GM19467 (cell line): ENCODE data around the gene PRSS56.

Source experiments
- ATAC-seq: cut with Tn5 transposase; IDR thresholded peaks from one replicate; pipeline ENCODE4 v1.9.1; 2021; ENCODE audit warnings: mild to moderate bottlenecking, moderate library complexity; ENCODE audit not compliant: unreplicated experiment

Gene PRSS56

DNA sequence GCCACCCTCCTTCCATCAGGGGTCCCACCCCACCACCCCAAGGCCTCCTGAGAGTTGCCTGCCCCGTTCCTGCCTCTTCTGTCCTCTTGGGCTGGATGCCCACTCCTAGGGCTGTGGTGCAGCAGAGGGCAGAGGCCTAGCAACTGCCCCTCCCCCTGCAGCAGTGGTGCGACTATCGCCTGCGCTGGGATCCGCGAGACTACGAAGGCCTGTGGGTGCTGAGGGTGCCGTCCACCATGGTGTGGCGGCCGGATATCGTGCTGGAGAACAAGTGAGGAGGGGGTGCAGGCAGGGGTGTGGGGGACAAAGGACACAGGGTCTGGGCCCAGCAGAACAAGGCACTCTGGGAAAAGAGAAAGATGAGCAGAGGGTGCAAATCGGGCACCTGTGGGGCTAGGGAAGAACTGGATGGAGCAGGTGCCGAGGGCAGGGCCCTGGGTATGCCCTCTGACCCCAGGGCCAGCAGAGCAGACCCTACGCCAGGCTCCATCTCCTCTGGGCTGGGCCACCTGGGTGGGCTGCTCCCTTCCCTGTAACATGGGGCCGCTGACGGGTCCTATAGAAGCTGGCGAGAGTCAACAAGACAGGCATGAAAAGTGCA, 20.4 kb downstream of the PRSS56 start:
- ATAC-seq: no peak

- no peak for ATAC-seq
These were observed 21.2 kb downstream of the PRSS56 start for GRCh38 chr2:232541195-232541960.

- no peak for ATAC-seq
These were observed 21.9 kb downstream of the PRSS56 start for GRCh38 chr2:232541961-232542714.

DNA sequence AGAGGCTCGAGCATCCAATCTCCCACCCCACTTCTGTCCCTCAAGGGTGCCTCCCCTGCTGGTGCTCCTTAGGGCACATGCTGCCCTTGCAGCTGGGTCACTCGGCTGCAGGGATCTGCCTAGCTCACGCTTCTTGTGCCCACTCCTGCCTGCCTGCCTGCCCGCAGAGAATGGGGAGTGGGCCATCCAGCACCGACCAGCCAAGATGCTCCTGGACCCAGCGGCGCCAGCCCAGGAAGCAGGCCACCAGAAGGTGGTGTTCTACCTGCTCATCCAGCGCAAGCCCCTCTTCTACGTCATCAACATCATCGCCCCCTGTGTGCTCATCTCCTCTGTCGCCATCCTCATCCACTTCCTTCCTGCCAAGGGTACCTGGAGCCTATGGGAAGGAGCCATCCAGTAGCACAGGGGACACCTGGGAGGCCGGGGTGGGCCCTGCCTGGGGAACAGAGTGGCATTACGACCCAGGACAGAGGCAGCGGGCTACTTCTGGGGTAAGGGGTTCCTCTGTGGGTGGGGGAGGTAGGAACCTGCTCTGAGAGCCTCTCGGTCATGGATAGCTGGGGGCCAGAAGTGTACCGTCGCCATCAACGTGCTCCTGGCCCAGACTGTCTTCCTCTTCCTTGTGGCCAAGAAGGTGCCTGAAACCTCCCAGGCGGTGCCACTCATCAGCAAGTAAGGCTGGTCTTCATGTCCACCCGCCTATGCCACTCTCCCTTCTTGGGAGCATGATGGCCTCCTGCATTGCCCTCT, 22.7 kb downstream of the PRSS56 start:
- no peak for ATAC-seq

DNA sequence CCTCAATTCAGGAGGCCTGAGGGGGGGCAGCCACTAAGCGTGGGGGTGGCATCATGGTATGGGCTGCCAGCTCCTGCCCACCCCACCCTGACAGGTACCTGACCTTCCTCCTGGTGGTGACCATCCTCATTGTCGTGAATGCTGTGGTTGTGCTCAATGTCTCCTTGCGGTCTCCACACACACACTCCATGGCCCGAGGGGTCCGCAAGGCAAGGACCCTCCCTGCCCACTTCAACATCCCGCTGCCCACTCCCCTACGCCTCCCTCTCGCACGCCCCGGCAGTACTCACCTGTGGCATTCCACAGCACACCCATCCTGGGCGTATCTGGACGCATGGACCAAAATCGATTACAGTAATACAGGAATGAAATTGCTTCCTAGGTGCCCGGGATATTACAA, 23.3 kb downstream of the PRSS56 start:
- no peak for ATAC-seq

- no peak for ATAC-seq
These were observed 23.9 kb downstream of the PRSS56 start for GRCh38 chr2:232543928-232544631.

GRCh38 chr2:232544674-232545073, 24.5 kb downstream of the PRSS56 start:
- no peak for ATAC-seq

DNA sequence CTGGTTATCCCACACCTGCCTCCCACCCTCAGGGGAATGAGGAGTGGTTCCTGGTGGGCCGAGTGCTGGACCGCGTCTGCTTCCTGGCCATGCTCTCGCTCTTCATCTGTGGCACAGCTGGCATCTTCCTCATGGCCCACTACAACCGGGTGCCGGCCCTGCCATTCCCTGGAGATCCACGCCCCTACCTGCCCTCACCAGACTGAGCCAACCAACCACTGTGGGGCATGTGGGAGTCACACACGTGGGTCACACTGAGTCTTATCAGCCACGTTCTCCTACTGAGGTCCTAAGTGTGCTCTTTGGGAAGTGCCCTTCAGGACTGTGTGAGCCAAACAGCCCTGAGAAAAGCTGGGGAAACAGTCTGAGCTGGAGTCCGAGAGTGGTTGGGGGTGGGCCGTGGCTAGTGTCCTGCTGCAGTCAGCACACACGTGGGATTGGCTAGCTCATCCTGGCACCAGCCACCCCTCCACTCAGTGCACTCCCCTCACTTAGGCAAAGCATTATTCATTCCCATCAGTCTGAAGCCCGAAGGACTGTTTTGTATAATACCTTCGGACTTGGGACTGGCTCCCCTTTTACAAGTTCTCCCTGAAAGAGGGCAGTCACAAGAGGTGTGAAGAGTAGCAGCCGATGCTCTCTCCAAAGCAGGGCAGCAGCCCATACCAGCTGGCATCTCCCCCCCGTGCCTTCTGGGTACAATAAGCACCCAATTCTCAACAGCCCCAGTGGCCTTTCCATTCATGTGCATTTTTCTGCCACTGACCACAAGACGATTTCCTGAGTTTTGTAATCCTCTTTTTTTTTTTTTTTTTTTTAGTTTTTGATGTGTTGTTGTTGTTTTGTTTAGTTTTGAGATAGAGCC, 25.6 kb downstream of the PRSS56 start:
- no peak for ATAC-seq

GRCh38 chr2:232547991-232548390, 27.8 kb downstream of the PRSS56 start:
- no peak for ATAC-seq

DNA sequence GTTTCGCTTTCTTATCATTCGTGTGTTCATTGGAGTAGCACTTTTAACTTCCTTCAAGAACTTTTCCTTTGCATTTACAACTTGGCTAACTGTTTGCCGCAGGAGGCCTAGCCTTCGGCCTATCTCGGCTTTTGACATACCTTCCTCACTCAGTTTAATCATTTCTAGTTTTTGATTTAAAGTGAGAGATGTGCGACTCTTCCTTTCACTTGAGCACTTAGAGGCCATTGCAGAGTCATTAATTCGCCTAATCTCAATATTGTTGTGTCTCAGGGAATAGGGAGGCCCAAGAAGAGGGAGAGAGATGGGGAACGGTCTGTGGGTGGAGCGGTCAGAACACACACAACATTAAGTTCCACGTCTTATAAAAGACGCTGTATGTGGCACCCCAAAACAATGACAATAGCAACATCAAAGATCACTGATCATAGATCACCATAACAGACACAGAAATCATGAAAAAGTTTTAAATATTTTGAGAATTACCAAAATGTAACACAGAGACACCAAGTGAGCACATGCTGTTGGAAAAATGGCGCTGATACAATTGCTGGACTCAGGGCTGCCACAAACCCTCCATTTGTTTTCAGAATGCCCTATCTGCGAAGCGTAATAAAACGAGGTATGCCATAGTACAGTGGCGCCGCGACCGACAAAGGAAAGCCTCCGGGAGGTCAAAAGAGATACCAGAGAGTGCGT, 29.6 kb downstream of the PRSS56 start:
- ATAC-seq: no peak

DNA sequence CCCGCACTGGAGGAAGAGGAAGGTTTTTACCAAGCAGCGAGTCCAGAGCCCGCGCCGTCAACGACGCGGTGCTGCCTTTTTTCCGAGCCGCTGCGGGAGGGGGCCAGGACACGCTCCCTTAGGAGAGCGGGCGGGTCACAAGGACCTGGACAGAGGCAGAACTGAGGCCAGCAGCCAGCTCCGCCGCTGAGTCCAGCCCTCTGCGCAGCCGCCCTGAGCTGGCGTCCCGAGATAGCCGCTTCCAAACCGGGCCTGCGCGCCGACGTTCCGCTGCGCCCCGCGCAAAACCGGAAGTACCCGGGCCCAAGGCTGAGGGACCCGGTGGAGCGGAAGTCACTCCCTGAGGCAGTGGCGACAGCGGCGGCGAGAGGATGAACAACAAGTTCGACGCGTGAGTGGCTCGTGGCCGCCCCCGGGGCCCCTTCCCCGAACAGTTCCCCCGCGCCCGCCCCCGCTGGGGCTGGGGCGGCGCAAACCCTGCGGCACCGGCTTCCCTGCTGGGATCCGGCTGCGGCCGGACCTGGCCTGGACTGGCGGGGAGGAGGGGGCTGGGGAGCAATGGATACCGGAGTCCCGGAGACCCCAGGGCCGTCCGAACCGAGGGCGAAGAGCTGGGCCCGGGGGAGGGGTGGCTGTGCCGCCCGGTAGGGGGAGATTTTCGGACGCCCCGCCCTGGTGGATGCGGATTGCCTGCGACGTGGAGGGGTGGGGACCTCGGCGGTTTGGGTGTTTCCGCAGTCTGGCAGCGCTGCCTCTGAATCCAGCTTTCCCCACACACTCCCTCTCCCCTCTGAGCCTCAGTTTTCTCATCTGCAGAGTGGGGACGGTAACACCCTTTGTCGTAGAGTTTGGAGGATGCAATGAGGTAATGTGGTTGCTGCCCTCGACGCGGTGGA, 30.4 kb downstream of the PRSS56 start, which contains the start of the genes EIF4E2 and TIGD1:
TSS of gene EIF4E2 (plus strand) at position 336 of the 896 bp plus-strand sequence. CDS start at position 372, 36 bp downstream.
TSS of gene TIGD1 (minus strand) at position 204 of the 896 bp plus-strand sequence. CDS start 675 bp downstream, outside the sequence.
- peak; percentile 84 for ATAC-seq

GRCh38 chr2:232551250-232551638, 31.1 kb downstream of the PRSS56 start:
- ATAC-seq: no peak

- ATAC-seq: no peak
These were observed 31.6 kb downstream of the PRSS56 start for GRCh38 chr2:232551776-232552175.

DNA sequence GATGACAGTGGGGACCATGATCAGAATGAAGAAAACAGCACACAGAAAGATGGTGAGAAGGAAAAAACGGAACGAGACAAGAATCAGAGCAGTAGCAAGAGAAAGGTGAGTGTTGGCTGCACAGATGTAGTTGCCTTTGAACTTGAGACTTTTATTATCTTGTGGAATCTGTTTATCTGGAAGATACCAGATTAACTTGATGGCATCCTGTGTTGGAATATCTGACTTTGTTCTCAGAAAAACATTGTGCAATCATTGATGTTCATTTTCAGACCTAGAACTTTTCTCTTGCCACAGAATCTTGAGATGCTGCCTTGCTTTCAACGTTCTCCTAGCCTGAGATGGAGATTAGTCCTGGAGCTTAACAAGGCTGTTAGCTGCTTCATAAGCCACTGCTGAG, 36.2 kb downstream of the PRSS56 start:
- no peak for ATAC-seq

GRCh38 chr2:232562515-232563151, 42.4 kb downstream of the PRSS56 start:
- ATAC-seq: no peak

GRCh38 chr2:232563580-232563979, 43.4 kb downstream of the PRSS56 start:
- no peak for ATAC-seq

- no peak for ATAC-seq
These were observed 47.5 kb downstream of the PRSS56 start for GRCh38 chr2:232567721-232568120.
